GM19099 (cell line): ENCODE data around the gene CD96.

Experiments
- POLR2A ChIP-seq: IDR thresholded peaks from 3 replicates; pipeline ENCODE4 v1.6.1; 2011; ENCODE audit warnings: low read depth; ENCODE audit not compliant: insufficient read length; ENCODE audit errors: extremely low read depth

Gene CD96

GRCh38 chr3:111675846-111676210 lies 133.8 kb downstream of the CD96 start:
- TF ChIP-seq POLR2A = no peak

- no peak for TF ChIP-seq POLR2A
Measured at GRCh38 chr3:111676211-111677006, 134.4 kb downstream of the CD96 start.

- no peak for TF ChIP-seq POLR2A
Measured at GRCh38 chr3:111677007-111677392, 135.0 kb downstream of the CD96 start.

- TF ChIP-seq POLR2A = no peak
Measured at GRCh38 chr3:111681661-111682426, 139.8 kb downstream of the CD96 start.

- no peak for TF ChIP-seq POLR2A
Measured at GRCh38 chr3:111684640-111685039, 142.6 kb downstream of the CD96 start.

GRCh38 chr3:111688190-111688800 lies 146.3 kb downstream of the CD96 start:
- no peak for TF ChIP-seq POLR2A

- TF ChIP-seq POLR2A = no peak
Measured at GRCh38 chr3:111690242-111690641, 148.2 kb downstream of the CD96 start.

GRCh38 chr3:111691293-111691909 lies 149.4 kb downstream of the CD96 start:
- no peak for TF ChIP-seq POLR2A

GRCh38 chr3:111692593-111693552 lies 150.9 kb downstream of the CD96 start:
- TF ChIP-seq POLR2A = no peak

- no peak for TF ChIP-seq POLR2A
Measured at GRCh38 chr3:111694471-111694870, 152.5 kb downstream of the CD96 start.

- TF ChIP-seq POLR2A = no peak
Measured at GRCh38 chr3:111695636-111696117, 153.7 kb downstream of the CD96 start.

GRCh38 chr3:111700054-111700453 lies 158.1 kb downstream of the CD96 start:
- no peak for TF ChIP-seq POLR2A

- no peak for TF ChIP-seq POLR2A
Measured at GRCh38 chr3:111701292-111701906, 159.4 kb downstream of the CD96 start.
